ENCODE measurements around the gene CCR2.
A peak's percentile ranks its signal among the peaks of the same experiment; 100 is the strongest.
"Not testable (repeated sequence)": the region's sequence is repeated elsewhere in the genome, so short reads cannot be mapped to it uniquely, and the experiment has no call there.

The CCR2 gene

GRCh38 chr3:46378426-46378942 is 24.6 kb downstream of the CCR2 start:
- DNase-seq (ENCODE audit: low spot score), result peak; percentile 62

- DNase-seq (ENCODE audit: low spot score), result no peak
These were observed 26.7 kb downstream of the CCR2 start for GRCh38 chr3:46380471-46381221.

GRCh38 chr3:46381625-46382024 is 27.7 kb downstream of the CCR2 start:
- DNase-seq (ENCODE audit: low spot score), result no peak

GRCh38 chr3:46383211-46383950 is 29.5 kb downstream of the CCR2 start:
- DNase-seq (ENCODE audit: low spot score), result no peak

- no peak for DNase-seq (ENCODE audit: low spot score)
These were observed 30.0 kb downstream of the CCR2 start for GRCh38 chr3:46383951-46384330.

- no peak for DNase-seq (ENCODE audit: low spot score)
These were observed 32.3 kb downstream of the CCR2 start for GRCh38 chr3:46386205-46386604.

GRCh38 chr3:46388847-46389246 is 34.9 kb downstream of the CCR2 start:
- not testable (repeated sequence) for DNase-seq (ENCODE audit: low spot score)

GRCh38 chr3:46389306-46389705 is 35.4 kb downstream of the CCR2 start:
- DNase-seq (ENCODE audit: low spot score), result no peak

GRCh38 chr3:46391526-46391925 is 37.6 kb downstream of the CCR2 start:
- not testable (repeated sequence) for DNase-seq (ENCODE audit: low spot score)

- no peak for DNase-seq (ENCODE audit: low spot score)
These were observed 39.1 kb downstream of the CCR2 start for GRCh38 chr3:46393011-46393410.

- DNase-seq (ENCODE audit: low spot score), result peak; percentile 68
These were observed 39.9 kb downstream of the CCR2 start for GRCh38 chr3:46393554-46394434.

- DNase-seq (ENCODE audit: low spot score), result no peak
These were observed 41.3 kb downstream of the CCR2 start for GRCh38 chr3:46395210-46395661.

GRCh38 chr3:46395766-46396530 is 42.0 kb downstream of the CCR2 start:
- DNase-seq (ENCODE audit: low spot score), result no peak

- DNase-seq (ENCODE audit: low spot score), result no peak
These were observed 43.2 kb downstream of the CCR2 start for GRCh38 chr3:46397111-46397510.

GRCh38 chr3:46398186-46398955 is 44.5 kb downstream of the CCR2 start:
- no peak for DNase-seq (ENCODE audit: low spot score)

GRCh38 chr3:46399098-46399497 is 45.2 kb downstream of the CCR2 start:
- DNase-seq (ENCODE audit: low spot score), result no peak

GRCh38 chr3:46399557-46399956 is 45.6 kb downstream of the CCR2 start:
- DNase-seq (ENCODE audit: low spot score), result no peak

GRCh38 chr3:46400000-46400734 is 46.3 kb downstream of the CCR2 start:
- no peak for DNase-seq (ENCODE audit: low spot score)

GRCh38 chr3:46400846-46401245 is 46.9 kb downstream of the CCR2 start:
- DNase-seq (ENCODE audit: low spot score), result no peak

GRCh38 chr3:46401579-46401978 is 47.7 kb downstream of the CCR2 start:
- no peak for DNase-seq (ENCODE audit: low spot score)

All from HuH-7 (cell line).